Measurements from ENCODE around the gene EEPD1. TPM values are rescaled to one million over a fixed set of nuclear protein-coding genes. Genes with fewer than 3 reads are reported as not detected.

EEPD1 gene
- polyA plus RNA-seq, 1 of the 3 experiments (the other 2 are of a cell fraction): 5.0 TPM

- Histone ChIP-seq H4K20me1 (ENCODE audit: insufficient read depth) (no peaks in the 10 kb centered on the region), H3K36me3 (replicated peaks in 1 of 2; ENCODE audit: control insufficient read depth in 1 of 2, insufficient read depth in 2 of 2, low read length in 1 of 2) (no peaks in the 10 kb centered on the region), H3K4me3 (ENCODE audit: low read depth in 2 of 2, low read length in 1 of 2) (no peak overlapping the region), H3K27ac (ENCODE audit: low read depth in 2 of 2, low read length in 1 of 2) (no peak overlapping the region), H3K27me3 (ENCODE audit: insufficient read depth) (no peaks in the 10 kb centered on the region), H3K9ac (no peak overlapping the region), H3K9me2 (no peaks in the 10 kb centered on the region), H2AFZ (ENCODE audit: low read depth) (no peak overlapping the region), H3F3A (replicated peaks; ENCODE audit: insufficient read depth) (no peaks in the 10 kb centered on the region), H3K4me2 (no peak overlapping the region), H3K4me1 (ENCODE audit: control insufficient read depth in 1 of 2, insufficient read depth in 2 of 2, low read depth in 1 of 2, low read length in 1 of 2) (peaks cover 0 to 15% of the 10 kb centered on the region in 2 experiments; a peak in 2 of 4 replicates), H3K9me3 (no peaks in the 10 kb centered on the region), H3K79me2 (ENCODE audit: insufficient read depth) (no peaks in the 10 kb centered on the region)
- 80% methylated on average over 11 of the region's 11 CpGs for WGBS (ENCODE audit: low lambda C conversion rate)
- no peak for DNase-seq
- POLR2A ChIA-PET: interaction anchor here (0.5 kb wide), 1 partner anchor 406 kb away, joined by 3 read pairs; no protein-coding TSS in a partner anchor
- CTCF ChIA-PET: interaction anchor here (0.6 to 1.6 kb wide), 7 partner anchors 8 to 216 kb away, joined by 3 to 5 read pairs (median 4); no protein-coding TSS in a partner anchor
- TF ChIP-seq YY1 (IDR thresholded peaks at IDR 0.05; ENCODE audit: low read depth) (no peak), TCF12 (IDR thresholded peaks at IDR 0.05) (no peak), GATA2 (CRISPR knock-in tag; IDR thresholded peaks at IDR 0.05) (no peak), SIN3A (IDR thresholded peaks at IDR 0.05; ENCODE audit: borderline replicate concordance, low read depth, low read length) (no peak), TAF1 (IDR thresholded peaks at IDR 0.05; ENCODE audit: borderline replicate concordance, low read depth, low read length) (no peak), JUND (IDR thresholded peaks at IDR 0.05) (no peak), ELF1 (IDR thresholded peaks at IDR 0.05) (no peak), POLR2AphosphoS5 (IDR thresholded peaks at IDR 0.05; ENCODE audit: low read depth, low read length) (no peak), NFIC (IDR thresholded peaks at IDR 0.05; ENCODE audit: borderline replicate concordance) (no peak), RCOR1 (IDR thresholded peaks at IDR 0.05; ENCODE audit: low read length) (no peak)
- TF ChIP-seq, protein P1, sequence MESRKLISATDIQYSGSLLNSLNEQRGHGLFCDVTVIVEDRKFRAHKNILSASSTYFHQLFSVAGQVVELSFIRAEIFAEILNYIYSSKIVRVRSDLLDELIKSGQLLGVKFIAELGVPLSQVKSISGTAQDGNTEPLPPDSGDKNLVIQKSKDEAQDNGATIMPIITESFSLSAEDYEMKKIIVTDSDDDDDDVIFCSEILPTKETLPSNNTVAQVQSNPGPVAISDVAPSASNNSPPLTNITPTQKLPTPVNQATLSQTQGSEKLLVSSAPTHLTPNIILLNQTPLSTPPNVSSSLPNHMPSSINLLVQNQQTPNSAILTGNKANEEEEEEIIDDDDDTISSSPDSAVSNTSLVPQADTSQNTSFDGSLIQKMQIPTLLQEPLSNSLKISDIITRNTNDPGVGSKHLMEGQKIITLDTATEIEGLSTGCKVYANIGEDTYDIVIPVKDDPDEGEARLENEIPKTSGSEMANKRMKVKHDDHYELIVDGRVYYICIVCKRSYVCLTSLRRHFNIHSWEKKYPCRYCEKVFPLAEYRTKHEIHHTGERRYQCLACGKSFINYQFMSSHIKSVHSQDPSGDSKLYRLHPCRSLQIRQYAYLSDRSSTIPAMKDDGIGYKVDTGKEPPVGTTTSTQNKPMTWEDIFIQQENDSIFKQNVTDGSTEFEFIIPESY (IDR thresholded peaks at IDR 0.05; ENCODE audit: borderline replicate concordance, low read depth): no peak
- TF ChIP-seq, protein P2, sequence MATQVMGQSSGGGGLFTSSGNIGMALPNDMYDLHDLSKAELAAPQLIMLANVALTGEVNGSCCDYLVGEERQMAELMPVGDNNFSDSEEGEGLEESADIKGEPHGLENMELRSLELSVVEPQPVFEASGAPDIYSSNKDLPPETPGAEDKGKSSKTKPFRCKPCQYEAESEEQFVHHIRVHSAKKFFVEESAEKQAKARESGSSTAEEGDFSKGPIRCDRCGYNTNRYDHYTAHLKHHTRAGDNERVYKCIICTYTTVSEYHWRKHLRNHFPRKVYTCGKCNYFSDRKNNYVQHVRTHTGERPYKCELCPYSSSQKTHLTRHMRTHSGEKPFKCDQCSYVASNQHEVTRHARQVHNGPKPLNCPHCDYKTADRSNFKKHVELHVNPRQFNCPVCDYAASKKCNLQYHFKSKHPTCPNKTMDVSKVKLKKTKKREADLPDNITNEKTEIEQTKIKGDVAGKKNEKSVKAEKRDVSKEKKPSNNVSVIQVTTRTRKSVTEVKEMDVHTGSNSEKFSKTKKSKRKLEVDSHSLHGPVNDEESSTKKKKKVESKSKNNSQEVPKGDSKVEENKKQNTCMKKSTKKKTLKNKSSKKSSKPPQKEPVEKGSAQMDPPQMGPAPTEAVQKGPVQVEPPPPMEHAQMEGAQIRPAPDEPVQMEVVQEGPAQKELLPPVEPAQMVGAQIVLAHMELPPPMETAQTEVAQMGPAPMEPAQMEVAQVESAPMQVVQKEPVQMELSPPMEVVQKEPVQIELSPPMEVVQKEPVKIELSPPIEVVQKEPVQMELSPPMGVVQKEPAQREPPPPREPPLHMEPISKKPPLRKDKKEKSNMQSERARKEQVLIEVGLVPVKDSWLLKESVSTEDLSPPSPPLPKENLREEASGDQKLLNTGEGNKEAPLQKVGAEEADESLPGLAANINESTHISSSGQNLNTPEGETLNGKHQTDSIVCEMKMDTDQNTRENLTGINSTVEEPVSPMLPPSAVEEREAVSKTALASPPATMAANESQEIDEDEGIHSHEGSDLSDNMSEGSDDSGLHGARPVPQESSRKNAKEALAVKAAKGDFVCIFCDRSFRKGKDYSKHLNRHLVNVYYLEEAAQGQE (IDR thresholded peaks at IDR 0.05; ENCODE audit: low read depth, low read length): no peak
- TF ChIP-seq, protein P3, sequence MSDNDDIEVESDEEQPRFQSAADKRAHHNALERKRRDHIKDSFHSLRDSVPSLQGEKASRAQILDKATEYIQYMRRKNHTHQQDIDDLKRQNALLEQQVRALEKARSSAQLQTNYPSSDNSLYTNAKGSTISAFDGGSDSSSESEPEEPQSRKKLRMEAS (IDR thresholded peaks at IDR 0.05; ENCODE audit: low read depth): no peak
- TF ChIP-seq, protein P4, sequence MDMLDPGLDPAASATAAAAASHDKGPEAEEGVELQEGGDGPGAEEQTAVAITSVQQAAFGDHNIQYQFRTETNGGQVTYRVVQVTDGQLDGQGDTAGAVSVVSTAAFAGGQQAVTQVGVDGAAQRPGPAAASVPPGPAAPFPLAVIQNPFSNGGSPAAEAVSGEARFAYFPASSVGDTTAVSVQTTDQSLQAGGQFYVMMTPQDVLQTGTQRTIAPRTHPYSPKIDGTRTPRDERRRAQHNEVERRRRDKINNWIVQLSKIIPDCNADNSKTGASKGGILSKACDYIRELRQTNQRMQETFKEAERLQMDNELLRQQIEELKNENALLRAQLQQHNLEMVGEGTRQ (IDR thresholded peaks at IDR 0.05; ENCODE audit: borderline replicate concordance, low read depth, low read length): no peak
Observed at GRCh38 chr7:36192053-36192824, 39.2 kb downstream of the EEPD1 start.

Data from SK-N-SH (cell line).